Fibroblast of lung (primary cell): ENCODE measurements around the gene HPSE2.

Experiments
- EZH2 ChIP-seq: IDR thresholded peaks from 2 replicates; pipeline ENCODE4 v1.5.1; 2012; ENCODE audit warnings: low read length, control low read depth, mild to moderate bottlenecking; ENCODE audit errors: missing control alignments
- TF ChIP-seq, protein P1 (sequence below), 2 donors: IDR thresholded peaks in 1 of 2; conservative IDR thresholded peaks in 1 of 2; 1 replicate in 1 of 2; 2 replicates in 1 of 2; pipeline ENCODE4 v1.5.1; 2011 to 2012; ENCODE audit warnings: low read length in 2 of 2, control low read depth in 1 of 2, inconsistent platforms in 1 of 2, low read depth in 1 of 2, mild to moderate bottlenecking in 1 of 2

GRCh38 chr10:98487649-98488048, 748.0 kb downstream of the HPSE2 start:
- TF ChIP-seq, protein P1, sequence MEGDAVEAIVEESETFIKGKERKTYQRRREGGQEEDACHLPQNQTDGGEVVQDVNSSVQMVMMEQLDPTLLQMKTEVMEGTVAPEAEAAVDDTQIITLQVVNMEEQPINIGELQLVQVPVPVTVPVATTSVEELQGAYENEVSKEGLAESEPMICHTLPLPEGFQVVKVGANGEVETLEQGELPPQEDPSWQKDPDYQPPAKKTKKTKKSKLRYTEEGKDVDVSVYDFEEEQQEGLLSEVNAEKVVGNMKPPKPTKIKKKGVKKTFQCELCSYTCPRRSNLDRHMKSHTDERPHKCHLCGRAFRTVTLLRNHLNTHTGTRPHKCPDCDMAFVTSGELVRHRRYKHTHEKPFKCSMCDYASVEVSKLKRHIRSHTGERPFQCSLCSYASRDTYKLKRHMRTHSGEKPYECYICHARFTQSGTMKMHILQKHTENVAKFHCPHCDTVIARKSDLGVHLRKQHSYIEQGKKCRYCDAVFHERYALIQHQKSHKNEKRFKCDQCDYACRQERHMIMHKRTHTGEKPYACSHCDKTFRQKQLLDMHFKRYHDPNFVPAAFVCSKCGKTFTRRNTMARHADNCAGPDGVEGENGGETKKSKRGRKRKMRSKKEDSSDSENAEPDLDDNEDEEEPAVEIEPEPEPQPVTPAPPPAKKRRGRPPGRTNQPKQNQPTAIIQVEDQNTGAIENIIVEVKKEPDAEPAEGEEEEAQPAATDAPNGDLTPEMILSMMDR (conservative IDR thresholded peaks at IDR 0.05 in 1 of 2, IDR thresholded peaks at IDR 0.05 in 1 of 2; ENCODE audit: low read depth in 1 of 2, low read length in 2 of 2): no peak
- no peak for TF ChIP-seq EZH2
